Keratinocyte (primary cell): ENCODE measurements around the gene C6orf47. TPM values are rescaled to one million over a fixed set of nuclear protein-coding genes. Genes with fewer than 3 reads are reported as not detected.

Experiments
- DNase-seq: peaks from one replicate; pipeline ENCODE4 v3.0.0-alpha.2; 2011; ENCODE audit warnings: low read depth, missing footprints, low spot score
- FAIRE-seq: peaks from 2 replicates; lab custom pipeline; 2011; peaks lifted over from hg19 to GRCh38; lab: Jason Lieb, UNC
- H2AFZ ChIP-seq: 2 replicates; pipeline ENCODE4 v1.6.0; 2012; ENCODE audit warnings: low read length, control low read depth, inconsistent platforms; ENCODE audit not compliant: control insufficient read depth
- H3K27ac ChIP-seq: 2 replicates; pipeline ENCODE4 v1.5.1; 2011; ENCODE audit warnings: low read length; ENCODE audit not compliant: control insufficient read depth, insufficient read depth
- H3K27me3 ChIP-seq: 3 replicates; pipeline ENCODE4 v1.6.0; 2011; ENCODE audit warnings: low read length; ENCODE audit not compliant: control insufficient read depth, insufficient read depth; ENCODE audit errors: extremely low read depth
- H3K36me3 ChIP-seq, 2 experiments: 2 replicates in 1 of 2; 3 replicates in 1 of 2; pipeline ENCODE4 v1.5.1; 2011; ENCODE audit warnings: low read length in 2 of 2, mild to moderate bottlenecking in 1 of 2; ENCODE audit not compliant: control insufficient read depth in 2 of 2, insufficient read depth in 2 of 2; ENCODE audit errors: extremely low read depth in 1 of 2
- H3K4me1 ChIP-seq: 3 replicates; pipeline ENCODE4 v1.5.1; 2011; ENCODE audit warnings: low read length; ENCODE audit not compliant: control insufficient read depth, insufficient read depth; ENCODE audit errors: extremely low read depth
- H3K4me2 ChIP-seq: 3 replicates; pipeline ENCODE4 v1.6.0; 2011; ENCODE audit warnings: low read depth, low read length; ENCODE audit not compliant: control insufficient read depth, insufficient read depth; ENCODE audit errors: extremely low read depth
- H3K4me3 ChIP-seq, 3 experiments: fragments of 200-600 bp in 1 of 3; sonication (generic) in 1 of 3; 2 replicates in 2 of 3; 3 replicates in 1 of 3; pipeline ENCODE4 v1.5.1; 2011 to 2016; ENCODE audit warnings: low read length in 3 of 3, mild to moderate bottlenecking in 3 of 3, control low read depth in 2 of 3, inconsistent platforms in 1 of 3, low read depth in 1 of 3, mixed read lengths in 1 of 3, mixed run types in 1 of 3, moderate library complexity in 1 of 3; ENCODE audit not compliant: control insufficient read depth in 2 of 3, insufficient read depth in 2 of 3; ENCODE audit errors: extremely low read depth in 1 of 3
- H3K79me2 ChIP-seq: 2 replicates; pipeline ENCODE4 v1.6.0; 2012; ENCODE audit warnings: low read length; ENCODE audit not compliant: control insufficient read depth, insufficient read depth
- H3K9ac ChIP-seq: 3 replicates; pipeline ENCODE4 v1.6.0; 2011; ENCODE audit warnings: low read length; ENCODE audit not compliant: control insufficient read depth, insufficient read depth; ENCODE audit errors: extremely low read depth
- H3K9me1 ChIP-seq: 3 replicates; pipeline ENCODE4 v1.6.0; 2011; ENCODE audit warnings: low read length; ENCODE audit not compliant: control insufficient read depth, insufficient read depth; ENCODE audit errors: extremely low read depth
- H3K9me3 ChIP-seq: 2 replicates; pipeline ENCODE4 v1.5.1; 2012; ENCODE audit warnings: low read depth, low read length; ENCODE audit not compliant: control insufficient read depth
- H4K20me1 ChIP-seq: 3 replicates; pipeline ENCODE4 v1.6.0; 2011; ENCODE audit warnings: low read length; ENCODE audit not compliant: control insufficient read depth, insufficient read depth; ENCODE audit errors: extremely low read depth
- CTCF ChIP-seq, 3 experiments: IDR thresholded peaks in 1 of 3; conservative IDR thresholded peaks in 1 of 3; optimal IDR thresholded peaks in 1 of 3; 2 replicates in 2 of 3; 3 replicates in 1 of 3; pipeline versions ENCODE3 to v1.5.1; 2011; ENCODE audit warnings: low read length in 3 of 3, mild to moderate bottlenecking in 3 of 3, moderate library complexity in 2 of 3, control low read depth in 1 of 3, inconsistent platforms in 1 of 3; ENCODE audit not compliant: insufficient read depth in 2 of 3; ENCODE audit errors: extremely low read depth in 1 of 3
- EZH2 ChIP-seq: IDR thresholded peaks from one replicate; pipeline ENCODE4 v1.6.1; 2012; ENCODE audit warnings: inconsistent platforms, mild to moderate bottlenecking, low read length, moderate library complexity
- dilution Hi-C: fragments of 300-500 bp; cut with MboI; formaldehyde crosslinking; loops from one replicate; pipeline ENCODE4 v1.7.0; 2020; ENCODE audit warnings: low sequenced_read_pairs; ENCODE audit not compliant: extremely low pct_ligation_motif_present
- polyA plus RNA-seq, 5 experiments: library from polyadenylated mRNA; depleted of rRNA in 3 of 5; stranded (reverse) in 3 of 5; stranded (forward) in 1 of 5; unstranded in 1 of 5; fragments of >200 nt; gene quantifications; 1 replicate in 1 of 5; 2 replicates in 3 of 5; 3 replicates in 1 of 5; pipeline versions ENCODE4 v1.2.1 to v1.2.3, GENCODE V29; 2011 to 2012; ENCODE audit warnings: missing spikeins in 2 of 5, low read depth in 1 of 5, low replicate concordance in 1 of 5

C6orf47 gene
- polyA plus RNA-seq, 1 donor (not counting 4 experiments of a cell fraction or from before 2014, with no cell fraction given) = 7.9 TPM

GRCh38 chr6:31687860-31688693 lies 27.5 kb upstream of the C6orf47 start:
- Histone ChIP-seq H3K27me3 (no peaks in the 10 kb centered on the region), H3K9me1 (no peaks in the 10 kb centered on the region), H3K4me1 (no peaks in the 10 kb centered on the region), H3K79me2 (no peaks in the 10 kb centered on the region), H3K4me2 (no peak overlapping the region), H3K36me3 (peaks cover 11 to 44% of the 10 kb centered on the region in 2 experiments), H3K4me3 (no peak overlapping the region), H3K27ac (no peak overlapping the region), H4K20me1 (no peaks in the 10 kb centered on the region), H2AFZ (no peak overlapping the region), H3K9ac (no peak overlapping the region), H3K9me3 (no peaks in the 10 kb centered on the region)
- dilution Hi-C loops = no loop called here
- TF ChIP-seq EZH2 = no peak
- TF ChIP-seq CTCF (optimal IDR thresholded peaks at IDR 0.05 in 1 of 3, IDR thresholded peaks at IDR 0.05 in 1 of 3, conservative IDR thresholded peaks at IDR 0.05 in 1 of 3; ENCODE audit: extremely low read depth in 1 of 3, insufficient read depth in 2 of 3, low read length in 3 of 3) = no peak
- no peak for FAIRE-seq
- no peak for DNase-seq

GRCh38 chr6:31687321-31687720 lies 26.7 kb upstream of the C6orf47 start:
- Histone ChIP-seq H3K79me2 (no peaks in the 10 kb centered on the region), H4K20me1 (no peaks in the 10 kb centered on the region), H3K9ac (no peak overlapping the region), H3K36me3 (peaks cover 7 to 41% of the 10 kb centered on the region in 2 experiments), H3K27me3 (no peaks in the 10 kb centered on the region), H3K4me2 (no peak overlapping the region), H2AFZ (no peak overlapping the region), H3K9me3 (no peaks in the 10 kb centered on the region), H3K27ac (no peak overlapping the region), H3K4me3 (no peak overlapping the region), H3K4me1 (no peaks in the 10 kb centered on the region), H3K9me1 (no peaks in the 10 kb centered on the region)
- dilution Hi-C loops = no loop called here
- DNase-seq (no peak), FAIRE-seq (no peak)
- no peak for TF ChIP-seq EZH2
- no peak for TF ChIP-seq CTCF (optimal IDR thresholded peaks at IDR 0.05 in 1 of 3, IDR thresholded peaks at IDR 0.05 in 1 of 3, conservative IDR thresholded peaks at IDR 0.05 in 1 of 3; ENCODE audit: extremely low read depth in 1 of 3, insufficient read depth in 2 of 3, low read length in 3 of 3)
